HepG2 (cell line): ENCODE data around the gene TTLL12.

Experiments used
- CAMTA2 ChIP-seq: sonication (generic); formaldehyde crosslinking; IDR thresholded peaks from 2 replicates; pipeline ENCODE4 v1.4.0; 2020; ENCODE audit warnings: mild to moderate bottlenecking, missing genetic modification reagents, borderline replicate concordance
- EP300 ChIP-seq, 3 experiments: sonication (generic) in 1 of 3; formaldehyde crosslinking in 1 of 3; IDR thresholded peaks; 2 replicates each; pipeline versions ENCODE4 v1.5.1 to v1.6.1; 2011 to 2020; ENCODE audit warnings: low read depth in 2 of 3, low read length in 2 of 3, borderline replicate concordance in 1 of 3, improper control_type of control experiment in 1 of 3, mild to moderate bottlenecking in 1 of 3, missing genetic modification reagents in 1 of 3, moderate library complexity in 1 of 3
- ETV6 ChIP-seq: sonication (generic); formaldehyde crosslinking; conservative IDR thresholded peaks from 2 replicates; pipeline ENCODE4 v1.4.0; 2020; ENCODE audit warnings: missing genetic modification reagents
- MAFF ChIP-seq: IDR thresholded peaks from 2 replicates; pipeline ENCODE4 v1.6.1; 2011; ENCODE audit warnings: low read depth, low read length, improper control_type of control experiment
- RXRB ChIP-seq: IDR thresholded peaks from 2 replicates; pipeline ENCODE4 v1.6.1; 2016; ENCODE audit warnings: borderline replicate concordance, missing genetic modification reagents, missing compliant biosample characterization
- ZNF672 ChIP-seq: sonication (generic); formaldehyde crosslinking; IDR thresholded peaks from 2 replicates; pipeline ENCODE4 v1.8.1; 2022; ENCODE audit warnings: missing genetic modification reagents
- TF ChIP-seq, protein P1 (sequence below): sonication (generic); formaldehyde crosslinking; IDR thresholded peaks from 2 replicates; pipeline ENCODE4 v1.4.0; 2020; ENCODE audit warnings: missing genetic modification reagents; ENCODE audit errors: not compliant biosample characterization
- TF ChIP-seq, protein P2 (sequence below), 2 experiments: sonication (generic) in 1 of 2; formaldehyde crosslinking in 1 of 2; IDR thresholded peaks; 2 replicates each; pipeline versions ENCODE4 v1.4.0 to v1.6.1; 2018 to 2020; ENCODE audit warnings: missing genetic modification reagents in 2 of 2, borderline replicate concordance in 1 of 2, low read depth in 1 of 2, mild to moderate bottlenecking in 1 of 2, missing biosample characterization in 1 of 2
- TF ChIP-seq, protein P3 (sequence below): sonication (generic); formaldehyde crosslinking; IDR thresholded peaks from 2 replicates; pipeline ENCODE4 v1.4.0; 2020; ENCODE audit warnings: missing genetic modification reagents

DNA sequence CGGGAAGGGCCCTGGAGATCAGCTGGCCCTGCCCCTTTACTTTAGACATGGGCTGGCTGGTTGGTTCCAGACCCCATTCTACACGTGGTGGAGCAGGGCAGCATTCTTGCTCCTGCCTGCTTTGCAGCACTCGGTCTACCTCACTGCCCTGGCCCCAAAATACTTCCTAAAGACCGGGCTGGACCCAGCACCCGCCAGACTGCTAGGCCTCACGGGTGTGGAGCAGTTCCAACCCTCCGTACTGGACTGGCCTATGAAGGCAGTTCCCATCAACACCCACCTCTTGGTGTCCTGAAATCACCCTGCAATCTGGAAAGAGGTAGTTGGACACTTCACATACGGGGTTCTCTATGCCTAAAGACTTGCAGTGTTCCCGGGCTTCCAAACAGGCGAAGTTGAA is 50.1 kb downstream of the TTLL12 start:
- no peak for TF ChIP-seq CAMTA2 (CRISPR knock-in tag)
- TF ChIP-seq MAFF = no peak
- TF ChIP-seq EP300 (IDR thresholded peaks at IDR 0.05; ENCODE audit: low read depth in 2 of 2, low read length in 2 of 2) = no peak
- no peak for TF ChIP-seq EP300 (CRISPR knock-in tag; IDR thresholded peaks at IDR 0.05; ENCODE audit: borderline replicate concordance)
- TF ChIP-seq, protein P1, sequence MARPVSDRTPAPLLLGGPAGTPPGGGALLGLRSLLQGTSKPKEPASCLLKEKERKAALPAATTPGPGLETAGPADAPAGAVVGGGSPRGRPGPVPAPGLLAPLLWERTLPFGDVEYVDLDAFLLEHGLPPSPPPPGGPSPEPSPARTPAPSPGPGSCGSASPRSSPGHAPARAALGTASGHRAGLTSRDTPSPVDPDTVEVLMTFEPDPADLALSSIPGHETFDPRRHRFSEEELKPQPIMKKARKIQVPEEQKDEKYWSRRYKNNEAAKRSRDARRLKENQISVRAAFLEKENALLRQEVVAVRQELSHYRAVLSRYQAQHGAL = no peak
- TF ChIP-seq, protein P2, sequence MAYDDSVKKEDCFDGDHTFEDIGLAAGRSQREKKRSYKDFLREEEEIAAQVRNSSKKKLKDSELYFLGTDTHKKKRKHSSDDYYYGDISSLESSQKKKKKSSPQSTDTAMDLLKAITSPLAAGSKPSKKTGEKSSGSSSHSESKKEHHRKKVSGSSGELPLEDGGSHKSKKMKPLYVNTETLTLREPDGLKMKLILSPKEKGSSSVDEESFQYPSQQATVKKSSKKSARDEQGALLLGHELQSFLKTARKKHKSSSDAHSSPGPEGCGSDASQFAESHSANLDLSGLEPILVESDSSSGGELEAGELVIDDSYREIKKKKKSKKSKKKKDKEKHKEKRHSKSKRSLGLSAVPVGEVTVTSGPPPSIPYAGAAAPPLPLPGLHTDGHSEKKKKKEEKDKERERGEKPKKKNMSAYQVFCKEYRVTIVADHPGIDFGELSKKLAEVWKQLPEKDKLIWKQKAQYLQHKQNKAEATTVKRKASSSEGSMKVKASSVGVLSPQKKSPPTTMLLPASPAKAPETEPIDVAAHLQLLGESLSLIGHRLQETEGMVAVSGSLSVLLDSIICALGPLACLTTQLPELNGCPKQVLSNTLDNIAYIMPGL (CRISPR knock-in tag; IDR thresholded peaks at IDR 0.05; ENCODE audit: borderline replicate concordance in 1 of 2, low read depth in 1 of 2) = no peak
- TF ChIP-seq RXRB (CRISPR knock-in tag) = no peak
- no peak for TF ChIP-seq ZNF672 (CRISPR knock-in tag)
- TF ChIP-seq ETV6 = no peak
- TF ChIP-seq, protein P3, sequence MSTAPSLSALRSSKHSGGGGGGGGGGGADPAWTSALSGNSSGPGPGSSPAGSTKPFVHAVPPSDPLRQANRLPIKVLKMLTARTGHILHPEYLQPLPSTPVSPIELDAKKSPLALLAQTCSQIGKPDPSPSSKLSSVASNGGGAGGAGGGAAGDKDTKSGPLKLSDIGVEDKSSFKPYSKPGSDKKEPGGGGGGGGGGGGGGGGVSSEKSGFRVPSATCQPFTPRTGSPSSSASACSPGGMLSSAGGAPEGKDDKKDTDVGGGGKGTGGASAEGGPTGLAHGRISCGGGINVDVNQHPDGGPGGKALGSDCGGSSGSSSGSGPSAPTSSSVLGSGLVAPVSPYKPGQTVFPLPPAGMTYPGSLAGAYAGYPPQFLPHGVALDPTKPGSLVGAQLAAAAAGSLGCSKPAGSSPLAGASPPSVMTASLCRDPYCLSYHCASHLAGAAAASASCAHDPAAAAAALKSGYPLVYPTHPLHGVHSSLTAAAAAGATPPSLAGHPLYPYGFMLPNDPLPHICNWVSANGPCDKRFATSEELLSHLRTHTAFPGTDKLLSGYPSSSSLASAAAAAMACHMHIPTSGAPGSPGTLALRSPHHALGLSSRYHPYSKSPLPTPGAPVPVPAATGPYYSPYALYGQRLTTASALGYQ (CRISPR knock-in tag) = no peak
